Cardiac fibroblast (primary cell): ENCODE measurements around the gene BCL2L11.

ENCODE experiments used
- DNase-seq, 2 donors: peaks; one replicate each; pipeline versions ENCODE4 v3.0.0 to v3.0.0-alpha.2; 2010; ENCODE audit warnings: low read depth in 2 of 2
- H3K4me3 ChIP-seq, 2 donors: replicated peaks in 1 of 2; 1 replicate in 1 of 2; 2 replicates in 1 of 2; pipeline ENCODE4 v1.5.1; 2011; ENCODE audit warnings: low read depth in 2 of 2, low read length in 2 of 2, mild to moderate bottlenecking in 2 of 2, moderate library complexity in 1 of 2
- CTCF ChIP-seq: IDR thresholded peaks from one replicate; pipeline ENCODE4 v1.5.1; 2011; ENCODE audit warnings: low read depth, mild to moderate bottlenecking, low read length, inconsistent platforms

BCL2L11 gene

GRCh38 chr2:111194835-111195621, 74.3 kb downstream of the BCL2L11 start:
- no peak for DNase-seq
- no peak overlapping the region for H3K4me3 ChIP-seq
- no peak for TF ChIP-seq CTCF

- TF ChIP-seq CTCF: no peak
- DNase-seq: no peak
- H3K4me3 ChIP-seq: no peak overlapping the region
Measured at GRCh38 chr2:111196435-111196834, 75.7 kb downstream of the BCL2L11 start.

GRCh38 chr2:111198701-111199100, 78.0 kb downstream of the BCL2L11 start:
- no peak for TF ChIP-seq CTCF
- no peak overlapping the region for H3K4me3 ChIP-seq
- no peak for DNase-seq

DNA sequence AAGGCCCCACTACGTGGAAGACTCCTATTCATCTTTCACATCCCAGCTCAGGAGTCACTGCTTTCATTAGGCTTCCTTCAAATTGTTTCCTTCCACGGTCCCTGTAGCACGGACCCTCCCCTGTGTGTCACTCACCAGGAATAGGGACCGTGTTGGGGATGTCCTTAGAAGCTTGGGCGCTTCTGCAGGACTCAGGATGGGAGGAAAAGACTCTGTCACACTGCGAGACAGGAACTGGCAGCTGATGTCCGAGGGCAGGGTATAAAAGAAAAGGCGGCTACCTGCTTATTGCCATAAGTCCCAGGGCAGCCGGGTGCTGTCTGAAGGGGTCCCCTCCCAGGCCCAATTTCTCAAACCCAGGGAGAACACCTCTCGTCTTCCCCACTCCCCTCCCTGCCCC, 79.1 kb downstream of the BCL2L11 start:
- no peak overlapping the region for H3K4me3 ChIP-seq
- no peak for TF ChIP-seq CTCF
- DNase-seq: no peak

- H3K4me3 ChIP-seq: no peak overlapping the region
- no peak for DNase-seq
- TF ChIP-seq CTCF: no peak
Measured at GRCh38 chr2:111200333-111200881, 79.7 kb downstream of the BCL2L11 start.

GRCh38 chr2:111201214-111201613, 80.5 kb downstream of the BCL2L11 start:
- no peak for DNase-seq
- no peak for TF ChIP-seq CTCF

More at GRCh38 chr2:111201214-111201613, 80.5 kb downstream of the BCL2L11 start:
- no peak overlapping the region for H3K4me3 ChIP-seq
